HEK293 (cell line): Measurements from ENCODE around the gene CBFA2T2.
"Not testable (repeated sequence)": the region's sequence is repeated elsewhere in the genome, so short reads cannot be mapped to it uniquely, and the experiment has no call there.

Experiments used
- CTCF ChIA-PET: fragments of 350-600 bp; formaldehyde crosslinking; extraction: SDS; loops from one replicate; lab custom pipeline; 2021; ENCODE audit warnings: antibody characterized with exemption; lab: Yijun Ruan, JAX
- POLR2A ChIA-PET: fragments of 300-600 bp; formaldehyde crosslinking; extraction: SDS; loops from one replicate; lab custom pipeline; 2020; ENCODE audit warnings: antibody characterized with exemption, inconsistent platforms; lab: Yijun Ruan, JAX
- H3K27ac ChIP-seq: fragments of 200-500 bp; sonication (Bioruptor generic); 2 replicates; pipeline ENCODE4 v1.5.1; 2014; ENCODE audit warnings: low read depth, low read length, control low read depth, inconsistent platforms; ENCODE audit errors: extremely low read depth
- H3K36me3 ChIP-seq, 2 experiments: fragments of 200-500 bp in 1 of 2; sonication (Bioruptor generic) in 1 of 2; 1 replicate in 1 of 2; 2 replicates in 1 of 2; pipeline ENCODE4 v1.5.1; 2014 to 2017; ENCODE audit warnings: inconsistent platforms in 2 of 2, low read length in 2 of 2; ENCODE audit not compliant: control insufficient read depth in 2 of 2, insufficient read depth in 1 of 2
- H3K4me1 ChIP-seq: fragments of 200-500 bp; sonication (Bioruptor generic); 2 replicates; pipeline ENCODE4 v1.5.1; 2014; ENCODE audit warnings: mild to moderate bottlenecking, low read length, inconsistent platforms; ENCODE audit not compliant: control insufficient read depth, insufficient read depth
- H3K4me3 ChIP-seq: 2 replicates; pipeline ENCODE4 v1.5.1; 2011; ENCODE audit warnings: low read depth, mild to moderate bottlenecking, control low read depth, low read length, moderate library complexity
- H3K9me3 ChIP-seq: fragments of 200-500 bp; sonication (Bioruptor generic); 2 replicates; pipeline ENCODE4 v1.5.1; 2014; ENCODE audit warnings: low read depth, low read length, inconsistent platforms; ENCODE audit not compliant: control insufficient read depth, insufficient read depth
- KLF8 ChIP-seq: fragments of 450-650 bp; formaldehyde crosslinking; IDR thresholded peaks from 2 replicates; pipeline ENCODE4 v1.5.1; 2016; ENCODE audit warnings: missing biosample characterization, missing genetic modification characterization
- PRDM1 ChIP-seq: fragments of 450-650 bp; formaldehyde crosslinking; IDR thresholded peaks from 2 replicates; pipeline ENCODE4; 2016; ENCODE audit warnings: missing biosample characterization, missing genetic modification characterization
- SETDB1 ChIP-seq: IDR thresholded peaks from one replicate; pipeline ENCODE4 v1.6.1; 2017; ENCODE audit warnings: mild to moderate bottlenecking, low read length, moderate library complexity, mixed read lengths; ENCODE audit not compliant: insufficient read length
- ZBTB48 ChIP-seq: fragments of 450-650 bp; formaldehyde crosslinking; IDR thresholded peaks from 2 replicates; pipeline ENCODE4 v1.5.1; 2016; ENCODE audit warnings: missing biosample characterization, missing genetic modification characterization
- ZFHX2 ChIP-seq: fragments of 450-650 bp; formaldehyde crosslinking; conservative IDR thresholded peaks from 2 replicates; pipeline ENCODE4 v1.5.1; 2016; ENCODE audit warnings: missing biosample characterization, missing genetic modification characterization
- ZFP41 ChIP-seq: fragments of 450-650 bp; formaldehyde crosslinking; IDR thresholded peaks from 2 replicates; pipeline ENCODE4 v1.5.1; 2016; ENCODE audit warnings: missing biosample characterization, missing genetic modification characterization, borderline replicate concordance
- ZNF214 ChIP-seq: fragments of 450-650 bp; formaldehyde crosslinking; IDR thresholded peaks from 2 replicates; pipeline ENCODE4 v1.5.1; 2017; ENCODE audit warnings: missing biosample characterization, mild to moderate bottlenecking, missing genetic modification characterization, borderline replicate concordance
- ZNF239 ChIP-seq: fragments of 450-650 bp; formaldehyde crosslinking; IDR thresholded peaks from 2 replicates; pipeline ENCODE4 v1.5.1; 2016; ENCODE audit warnings: missing biosample characterization, missing genetic modification characterization
- ZNF350 ChIP-seq: fragments of 450-650 bp; formaldehyde crosslinking; IDR thresholded peaks from 2 replicates; pipeline ENCODE4 v1.5.0; 2017; ENCODE audit warnings: missing biosample characterization, mild to moderate bottlenecking, missing genetic modification characterization
- ZNF416 ChIP-seq: fragments of 450-650 bp; formaldehyde crosslinking; IDR thresholded peaks from 2 replicates; pipeline ENCODE4 v1.5.1; 2016; ENCODE audit warnings: missing biosample characterization, missing genetic modification characterization
- ZNF530 ChIP-seq: fragments of 450-650 bp; formaldehyde crosslinking; IDR thresholded peaks from 2 replicates; pipeline ENCODE4 v1.5.1; 2016; ENCODE audit warnings: low read depth, missing biosample characterization, missing genetic modification characterization
- ZNF600 ChIP-seq: fragments of 450-650 bp; formaldehyde crosslinking; IDR thresholded peaks from 2 replicates; pipeline ENCODE4 v1.5.1; 2016; ENCODE audit warnings: missing biosample characterization, missing genetic modification characterization
- ZNF623 ChIP-seq: fragments of 450-650 bp; formaldehyde crosslinking; IDR thresholded peaks from 2 replicates; pipeline ENCODE4 v1.5.1; 2016; ENCODE audit warnings: missing biosample characterization, missing genetic modification characterization
- ZNF777 ChIP-seq: fragments of 450-650 bp; formaldehyde crosslinking; IDR thresholded peaks from 2 replicates; pipeline ENCODE4 v1.5.1; 2017; ENCODE audit warnings: missing biosample characterization, missing genetic modification characterization, borderline replicate concordance
- TF ChIP-seq, protein P1 (sequence below): fragments of 450-650 bp; formaldehyde crosslinking; IDR thresholded peaks from 2 replicates; pipeline ENCODE4 v1.5.1; 2016; ENCODE audit warnings: missing biosample characterization, missing genetic modification characterization, borderline replicate concordance
- TF ChIP-seq, protein P2 (sequence below): fragments of 450-650 bp; formaldehyde crosslinking; IDR thresholded peaks from 2 replicates; pipeline ENCODE4 v1.5.0; 2017; ENCODE audit warnings: missing biosample characterization, missing genetic modification characterization, borderline replicate concordance
- TF ChIP-seq, protein P3 (sequence below): fragments of 450-650 bp; formaldehyde crosslinking; IDR thresholded peaks from 2 replicates; pipeline ENCODE4 v1.5.1; 2016; ENCODE audit warnings: missing biosample characterization, missing genetic modification characterization

CBFA2T2 gene

DNA sequence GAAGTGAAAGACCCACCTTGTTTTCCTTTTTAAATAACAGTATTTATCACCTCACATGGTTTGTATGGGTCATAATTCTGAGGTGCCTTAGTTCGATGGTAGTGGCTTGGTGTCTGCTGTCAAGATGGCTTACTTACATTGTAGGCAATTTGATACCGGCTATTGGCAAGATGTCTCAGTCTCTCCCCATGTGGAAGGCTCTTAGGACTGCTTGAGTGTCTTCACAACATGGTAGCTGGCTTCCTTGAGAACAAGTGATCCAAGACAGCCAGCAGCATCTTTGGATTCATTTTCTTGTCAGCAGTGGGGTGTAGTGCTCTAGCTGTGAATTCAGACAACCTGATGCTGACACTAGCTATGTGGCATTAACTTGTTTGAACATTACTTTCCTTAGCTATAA is 70.1 kb downstream of the CBFA2T2 start:
- Histone ChIP-seq H3K27ac (0 out of 2 replicates have a peak overlapping the region, but pooled peaks have one; percentile 30), H3K36me3 (no peaks in the 10 kb centered on the region), H3K4me3 (no peak overlapping the region), H3K4me1 (peaks cover 6% of the 10 kb centered on the region), H3K9me3 (no peaks in the 10 kb centered on the region)
- ChIA-PET CTCF (interaction anchor here (0.8 kb wide), 1 partner anchor 17 kb away, joined by 3 read pairs; no protein-coding TSS in a partner anchor), POLR2A (no interaction called here)
- TF ChIP-seq ZNF239 (no peak), ZNF777 (tag by site-specific recombination) (no peak), ZNF350 (tag by site-specific recombination) (no peak), KLF8 (tag by site-specific recombination) (no peak), ZNF600 (tag by site-specific recombination) (no peak), ZBTB48 (tag by site-specific recombination) (no peak), ZFHX2 (tag by site-specific recombination) (no peak), ZNF530 (tag by site-specific recombination) (no peak), SETDB1 (no peak), ZNF416 (tag by site-specific recombination) (no peak)

DNA sequence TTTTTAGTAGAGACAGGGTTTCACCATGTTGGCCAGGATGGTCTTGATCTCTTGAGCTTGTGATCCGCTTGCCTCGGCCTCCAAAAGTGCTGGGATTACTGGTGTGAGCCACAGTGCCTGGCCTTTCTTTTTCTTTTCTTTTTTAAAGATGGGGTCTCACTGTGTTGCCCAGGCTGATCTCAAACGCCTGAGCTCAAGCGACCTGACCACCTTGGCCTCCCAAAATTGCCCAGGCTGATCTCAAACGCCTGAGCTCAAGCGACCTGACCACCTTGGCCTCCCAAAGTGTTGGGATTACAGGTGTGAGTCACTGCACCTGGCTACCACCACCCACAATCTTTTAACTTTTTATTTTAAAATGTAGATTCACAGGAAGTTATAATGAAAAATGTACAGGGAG is 71.2 kb downstream of the CBFA2T2 start:
- H3K4me3 ChIP-seq, H3K4me1 ChIP-seq, POLR2A ChIA-PET, H3K36me3 ChIP-seq, H3K9me3 ChIP-seq, H3K27ac ChIP-seq: not testable (repeated sequence)
- CTCF ChIA-PET: interaction anchor here (0.6 kb wide), 1 partner anchor 8 kb away, joined by 3 read pairs; no protein-coding TSS in a partner anchor

DNA sequence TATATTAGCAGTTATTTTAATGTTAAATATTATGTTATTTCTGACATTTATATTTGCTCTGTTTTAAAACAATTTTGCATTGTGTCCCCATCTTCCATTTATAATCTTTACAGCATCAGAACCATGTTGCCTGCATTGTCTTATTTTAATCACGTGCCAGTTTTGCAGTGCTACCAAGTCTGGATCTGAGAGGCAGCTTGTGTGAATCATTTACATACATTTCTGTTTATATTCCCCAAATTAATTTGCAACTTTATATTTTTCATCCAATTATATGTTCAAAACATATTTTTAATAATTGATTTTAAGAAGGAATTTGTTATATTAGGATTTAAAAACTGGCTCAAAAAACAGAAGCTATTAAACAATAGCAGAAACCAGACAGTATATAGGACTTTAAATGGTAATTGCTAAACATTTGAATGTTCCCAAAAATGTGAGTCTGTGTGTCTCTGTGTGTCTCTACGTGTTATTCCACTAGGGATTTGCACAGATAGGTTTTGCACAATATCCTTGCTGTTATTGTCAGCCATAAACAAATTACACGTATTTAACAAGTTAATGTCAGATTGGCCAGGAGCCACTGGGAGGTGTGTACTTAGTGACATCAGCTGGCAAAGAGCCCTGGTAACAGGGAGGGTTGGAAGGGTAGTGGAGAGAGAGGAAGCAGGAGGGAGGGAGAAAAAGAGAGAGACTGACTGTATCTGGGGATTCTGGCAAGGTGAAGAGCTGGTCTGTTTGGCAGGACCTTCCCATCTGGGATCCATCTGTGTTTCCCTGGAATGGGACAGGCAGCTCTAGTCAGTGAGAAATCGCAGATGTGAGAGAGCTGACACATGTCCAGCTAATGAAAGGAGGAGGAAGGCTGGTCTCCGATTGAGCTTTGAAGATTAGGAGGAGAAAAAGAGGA is 72.1 kb downstream of the CBFA2T2 start:
- Histone ChIP-seq H3K9me3 (no peaks in the 10 kb centered on the region), H3K4me3 (peak overlapping the region; percentile 18), H3K27ac (no peak overlapping the region), H3K4me1 (no peaks in the 10 kb centered on the region; the same call in 1 of the 2 replicates), H3K36me3 (no peaks in the 10 kb centered on the region)
- ChIA-PET CTCF (interaction anchor here (0.7 to 1.2 kb wide), 3 partner anchors 46 to 302 kb away, joined by 3 to 7 read pairs (median 3); no protein-coding TSS in a partner anchor), POLR2A (interaction anchor here (1.0 kb wide), 1 partner anchor 72 kb away, joined by 3 read pairs; the partner anchor contains the start of gene CBFA2T2)
- TF ChIP-seq, protein P1, sequence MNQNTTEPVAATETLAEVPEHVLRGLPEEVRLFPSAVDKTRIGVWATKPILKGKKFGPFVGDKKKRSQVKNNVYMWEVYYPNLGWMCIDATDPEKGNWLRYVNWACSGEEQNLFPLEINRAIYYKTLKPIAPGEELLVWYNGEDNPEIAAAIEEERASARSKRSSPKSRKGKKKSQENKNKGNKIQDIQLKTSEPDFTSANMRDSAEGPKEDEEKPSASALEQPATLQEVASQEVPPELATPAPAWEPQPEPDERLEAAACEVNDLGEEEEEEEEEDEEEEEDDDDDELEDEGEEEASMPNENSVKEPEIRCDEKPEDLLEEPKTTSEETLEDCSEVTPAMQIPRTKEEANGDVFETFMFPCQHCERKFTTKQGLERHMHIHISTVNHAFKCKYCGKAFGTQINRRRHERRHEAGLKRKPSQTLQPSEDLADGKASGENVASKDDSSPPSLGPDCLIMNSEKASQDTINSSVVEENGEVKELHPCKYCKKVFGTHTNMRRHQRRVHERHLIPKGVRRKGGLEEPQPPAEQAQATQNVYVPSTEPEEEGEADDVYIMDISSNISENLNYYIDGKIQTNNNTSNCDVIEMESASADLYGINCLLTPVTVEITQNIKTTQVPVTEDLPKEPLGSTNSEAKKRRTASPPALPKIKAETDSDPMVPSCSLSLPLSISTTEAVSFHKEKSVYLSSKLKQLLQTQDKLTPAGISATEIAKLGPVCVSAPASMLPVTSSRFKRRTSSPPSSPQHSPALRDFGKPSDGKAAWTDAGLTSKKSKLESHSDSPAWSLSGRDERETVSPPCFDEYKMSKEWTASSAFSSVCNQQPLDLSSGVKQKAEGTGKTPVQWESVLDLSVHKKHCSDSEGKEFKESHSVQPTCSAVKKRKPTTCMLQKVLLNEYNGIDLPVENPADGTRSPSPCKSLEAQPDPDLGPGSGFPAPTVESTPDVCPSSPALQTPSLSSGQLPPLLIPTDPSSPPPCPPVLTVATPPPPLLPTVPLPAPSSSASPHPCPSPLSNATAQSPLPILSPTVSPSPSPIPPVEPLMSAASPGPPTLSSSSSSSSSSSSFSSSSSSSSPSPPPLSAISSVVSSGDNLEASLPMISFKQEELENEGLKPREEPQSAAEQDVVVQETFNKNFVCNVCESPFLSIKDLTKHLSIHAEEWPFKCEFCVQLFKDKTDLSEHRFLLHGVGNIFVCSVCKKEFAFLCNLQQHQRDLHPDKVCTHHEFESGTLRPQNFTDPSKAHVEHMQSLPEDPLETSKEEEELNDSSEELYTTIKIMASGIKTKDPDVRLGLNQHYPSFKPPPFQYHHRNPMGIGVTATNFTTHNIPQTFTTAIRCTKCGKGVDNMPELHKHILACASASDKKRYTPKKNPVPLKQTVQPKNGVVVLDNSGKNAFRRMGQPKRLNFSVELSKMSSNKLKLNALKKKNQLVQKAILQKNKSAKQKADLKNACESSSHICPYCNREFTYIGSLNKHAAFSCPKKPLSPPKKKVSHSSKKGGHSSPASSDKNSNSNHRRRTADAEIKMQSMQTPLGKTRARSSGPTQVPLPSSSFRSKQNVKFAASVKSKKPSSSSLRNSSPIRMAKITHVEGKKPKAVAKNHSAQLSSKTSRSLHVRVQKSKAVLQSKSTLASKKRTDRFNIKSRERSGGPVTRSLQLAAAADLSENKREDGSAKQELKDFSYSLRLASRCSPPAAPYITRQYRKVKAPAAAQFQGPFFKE (tag by site-specific recombination): no peak
- TF ChIP-seq, protein P2, sequence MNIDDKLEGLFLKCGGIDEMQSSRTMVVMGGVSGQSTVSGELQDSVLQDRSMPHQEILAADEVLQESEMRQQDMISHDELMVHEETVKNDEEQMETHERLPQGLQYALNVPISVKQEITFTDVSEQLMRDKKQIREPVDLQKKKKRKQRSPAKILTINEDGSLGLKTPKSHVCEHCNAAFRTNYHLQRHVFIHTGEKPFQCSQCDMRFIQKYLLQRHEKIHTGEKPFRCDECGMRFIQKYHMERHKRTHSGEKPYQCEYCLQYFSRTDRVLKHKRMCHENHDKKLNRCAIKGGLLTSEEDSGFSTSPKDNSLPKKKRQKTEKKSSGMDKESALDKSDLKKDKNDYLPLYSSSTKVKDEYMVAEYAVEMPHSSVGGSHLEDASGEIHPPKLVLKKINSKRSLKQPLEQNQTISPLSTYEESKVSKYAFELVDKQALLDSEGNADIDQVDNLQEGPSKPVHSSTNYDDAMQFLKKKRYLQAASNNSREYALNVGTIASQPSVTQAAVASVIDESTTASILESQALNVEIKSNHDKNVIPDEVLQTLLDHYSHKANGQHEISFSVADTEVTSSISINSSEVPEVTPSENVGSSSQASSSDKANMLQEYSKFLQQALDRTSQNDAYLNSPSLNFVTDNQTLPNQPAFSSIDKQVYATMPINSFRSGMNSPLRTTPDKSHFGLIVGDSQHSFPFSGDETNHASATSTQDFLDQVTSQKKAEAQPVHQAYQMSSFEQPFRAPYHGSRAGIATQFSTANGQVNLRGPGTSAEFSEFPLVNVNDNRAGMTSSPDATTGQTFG (tag by site-specific recombination): no peak
- TF ChIP-seq ZNF214 (tag by site-specific recombination) (no peak), ZNF600 (tag by site-specific recombination) (peak; percentile 98), PRDM1 (tag by site-specific recombination) (peak; percentile 85), ZFP41 (tag by site-specific recombination) (no peak), ZNF623 (tag by site-specific recombination) (no peak)
- TF ChIP-seq, protein P3, sequence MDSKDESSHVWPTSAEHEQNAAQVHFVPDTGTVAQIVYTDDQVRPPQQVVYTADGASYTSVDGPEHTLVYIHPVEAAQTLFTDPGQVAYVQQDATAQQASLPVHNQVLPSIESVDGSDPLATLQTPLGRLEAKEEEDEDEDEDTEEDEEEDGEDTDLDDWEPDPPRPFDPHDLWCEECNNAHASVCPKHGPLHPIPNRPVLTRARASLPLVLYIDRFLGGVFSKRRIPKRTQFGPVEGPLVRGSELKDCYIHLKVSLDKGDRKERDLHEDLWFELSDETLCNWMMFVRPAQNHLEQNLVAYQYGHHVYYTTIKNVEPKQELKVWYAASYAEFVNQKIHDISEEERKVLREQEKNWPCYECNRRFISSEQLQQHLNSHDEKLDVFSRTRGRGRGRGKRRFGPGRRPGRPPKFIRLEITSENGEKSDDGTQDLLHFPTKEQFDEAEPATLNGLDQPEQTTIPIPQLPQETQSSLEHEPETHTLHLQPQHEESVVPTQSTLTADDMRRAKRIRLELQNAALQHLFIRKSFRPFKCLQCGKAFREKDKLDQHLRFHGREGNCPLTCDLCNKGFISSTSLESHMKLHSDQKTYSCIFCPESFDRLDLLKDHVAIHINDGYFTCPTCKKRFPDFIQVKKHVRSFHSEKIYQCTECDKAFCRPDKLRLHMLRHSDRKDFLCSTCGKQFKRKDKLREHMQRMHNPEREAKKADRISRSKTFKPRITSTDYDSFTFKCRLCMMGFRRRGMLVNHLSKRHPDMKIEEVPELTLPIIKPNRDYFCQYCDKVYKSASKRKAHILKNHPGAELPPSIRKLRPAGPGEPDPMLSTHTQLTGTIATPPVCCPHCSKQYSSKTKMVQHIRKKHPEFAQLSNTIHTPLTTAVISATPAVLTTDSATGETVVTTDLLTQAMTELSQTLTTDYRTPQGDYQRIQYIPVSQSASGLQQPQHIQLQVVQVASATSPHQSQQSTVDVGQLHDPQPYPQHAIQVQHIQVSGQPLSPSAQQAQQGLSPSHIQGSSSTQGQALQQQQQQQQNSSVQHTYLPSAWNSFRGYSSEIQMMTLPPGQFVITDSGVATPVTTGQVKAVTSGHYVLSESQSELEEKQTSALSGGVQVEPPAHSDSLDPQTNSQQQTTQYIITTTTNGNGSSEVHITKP: peak; percentile 93
